GM21447 (cell line): ENCODE measurements around the gene ZNF700.
"Not testable (repeated sequence)": the region's sequence is repeated elsewhere in the genome, so short reads cannot be mapped to it uniquely, and the experiment has no call there.

Experiments
- ATAC-seq: cut with Tn5 transposase; IDR thresholded peaks from one replicate; pipeline ENCODE4 v1.9.1; 2021; ENCODE audit not compliant: unreplicated experiment

ZNF700 gene

DNA sequence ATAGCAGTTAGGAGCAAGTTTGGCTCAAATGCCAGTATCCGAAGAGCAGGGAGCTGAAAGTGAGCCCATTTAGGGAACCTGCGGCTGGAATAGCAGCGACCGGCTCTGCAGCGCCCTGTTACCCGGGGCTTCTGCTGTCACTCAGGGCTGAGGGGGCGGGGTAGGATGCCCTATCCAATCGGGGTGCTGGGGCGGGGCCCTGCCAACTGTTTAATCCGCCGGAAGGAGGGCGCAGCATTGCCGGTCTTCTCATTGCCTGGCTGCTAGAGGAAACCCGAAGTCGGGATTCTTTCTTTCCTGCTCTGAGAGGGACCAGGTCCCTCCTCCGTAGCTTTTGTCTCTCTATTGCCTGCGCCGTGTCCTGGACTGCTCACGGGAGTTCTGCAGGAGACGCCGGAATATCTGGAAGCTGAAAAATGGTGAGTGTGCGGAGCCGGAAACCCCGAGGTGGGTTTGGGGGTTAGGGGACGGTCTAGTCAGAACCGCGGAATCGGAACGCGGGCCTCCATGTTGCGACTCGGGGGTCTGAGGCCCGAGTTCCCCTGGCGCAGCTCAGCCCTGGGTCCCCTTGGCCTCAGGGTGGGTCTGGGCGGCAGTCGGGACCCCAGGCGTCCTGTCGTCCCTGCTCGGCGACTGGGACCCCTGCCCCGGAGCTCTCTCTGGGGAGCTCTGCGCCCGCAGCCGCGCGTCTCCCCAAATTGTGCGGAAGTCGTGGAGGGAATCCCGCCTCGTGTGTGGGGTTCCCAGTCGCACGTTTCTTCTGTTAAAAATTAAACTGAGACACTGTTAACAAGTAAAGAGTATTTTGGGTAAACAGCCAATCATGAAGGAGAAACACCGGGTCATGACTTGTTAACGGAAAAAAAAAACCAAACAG, 62.7 kb downstream of the ZNF700 start:
- ATAC-seq: peak; percentile 81

DNA sequence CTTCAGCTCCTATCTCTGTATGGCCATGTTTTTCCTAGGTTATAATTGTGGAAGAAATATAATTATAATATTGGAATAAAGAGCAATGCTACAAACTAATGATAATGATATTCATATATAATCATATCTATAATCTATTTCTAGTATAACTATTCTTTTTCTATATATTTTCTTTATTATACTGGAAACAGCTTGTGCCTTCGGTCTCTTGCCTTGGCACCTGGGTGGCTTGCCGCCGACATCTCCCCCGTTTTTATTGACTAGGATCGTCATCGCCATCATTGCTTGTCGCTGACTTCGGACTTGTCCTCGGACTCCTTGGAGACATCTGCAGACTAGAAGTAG, 64.2 kb downstream of the ZNF700 start:
- ATAC-seq: no peak

DNA sequence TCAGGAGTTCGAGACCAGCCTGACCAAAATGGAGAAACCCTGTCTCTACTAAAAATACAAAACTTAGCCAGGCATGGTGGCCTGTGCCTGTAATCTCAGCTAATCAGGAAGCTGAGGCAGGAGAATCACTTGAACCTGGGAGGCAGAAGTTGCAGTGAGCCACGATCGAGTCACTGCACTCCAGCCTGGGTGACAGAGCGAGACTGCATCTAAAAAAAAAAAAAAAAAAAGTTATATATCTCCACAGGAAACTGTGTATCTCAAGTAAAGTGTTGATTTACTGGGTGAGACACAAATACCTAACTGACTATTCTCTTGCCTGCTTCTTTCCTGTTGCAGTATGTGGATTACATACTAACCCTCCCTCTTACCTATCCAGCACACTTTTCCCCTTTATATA, 67.0 kb downstream of the ZNF700 start:
- not testable (repeated sequence) for ATAC-seq

DNA sequence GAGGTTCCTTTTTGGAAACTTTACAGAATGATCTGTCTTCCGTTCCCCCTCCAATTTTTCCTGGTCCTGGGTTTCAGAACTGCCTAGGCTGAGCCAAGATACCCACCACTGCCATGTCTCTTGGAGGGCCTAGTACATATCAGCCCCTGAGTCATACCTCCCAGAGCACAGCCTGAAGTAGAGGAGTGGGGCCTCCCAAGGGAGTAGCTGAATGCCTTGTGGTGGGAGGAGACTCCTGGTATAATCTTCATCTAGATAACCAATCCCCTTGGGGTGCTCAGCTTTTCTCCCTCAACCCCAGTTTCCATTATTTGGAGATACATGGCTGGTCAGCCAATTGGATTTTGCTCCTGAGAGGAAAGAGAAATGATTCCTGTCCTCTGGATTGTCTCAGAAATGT, 70.3 kb downstream of the ZNF700 start:
- ATAC-seq: no peak
